K562 (cell line): ENCODE results near the gene DYRK2. TPM values are rescaled to one million over a fixed set of nuclear protein-coding genes. Genes with fewer than 3 reads are reported as not detected.

Experiments used
- CBX5 ChIP-seq: IDR thresholded peaks from 2 replicates; pipeline ENCODE4 v1.6.1; 2014; ENCODE audit warnings: low read depth, borderline replicate concordance
- CREB3 ChIP-seq: fragments of 450-650 bp; conservative IDR thresholded peaks from 2 replicates; pipeline ENCODE4 v1.6.1; 2016; ENCODE audit warnings: missing genetic modification characterization, low read depth, mild to moderate bottlenecking, missing compliant biosample characterization, moderate library complexity
- CUX1 ChIP-seq: fragments of 200-800 bp; sonication (Bioruptor generic); IDR thresholded peaks from 2 replicates; pipeline ENCODE4 v1.6.1; 2016; ENCODE audit warnings: missing genetic modification characterization, missing compliant biosample characterization
- KAT2B ChIP-seq: IDR thresholded peaks from one replicate; pipeline ENCODE4 v1.6.1; 2012; ENCODE audit warnings: low read depth, mild to moderate bottlenecking, control low read depth, inconsistent platforms, low read length, moderate library complexity
- KDM4B ChIP-seq, 2 experiments: fragments of 450-650 bp in 1 of 2; sonication (generic) in 1 of 2; IDR thresholded peaks; 2 replicates each; pipeline ENCODE4 v1.6.1; 2016 to 2017; ENCODE audit warnings: borderline replicate concordance in 2 of 2, antibody characterized with exemption in 1 of 2, low read depth in 1 of 2, mild to moderate bottlenecking in 1 of 2
- PHB ChIP-seq: fragments of 250-450 bp; sonication (Bioruptor Pico); IDR thresholded peaks from 2 replicates; pipeline ENCODE4 v1.5.0; 2021
- SRF ChIP-seq, 2 experiments: fragments of 250-450, 450-650 bp in 1 of 2; sonication (Bioruptor Pico) in 1 of 2; sonication (generic) in 1 of 2; formaldehyde crosslinking; IDR thresholded peaks; 2 replicates each; pipeline versions ENCODE4 v1.5.0 to v1.5.1; 2020 to 2022; ENCODE audit warnings: mild to moderate bottlenecking in 1 of 2, missing genetic modification reagents in 1 of 2
- TAL1 ChIP-seq: fragments of 450-650 bp; IDR thresholded peaks from 2 replicates; pipeline ENCODE4 v1.6.1; 2016; ENCODE audit warnings: mild to moderate bottlenecking
- ZNF263 ChIP-seq: sonication (generic); formaldehyde crosslinking; IDR thresholded peaks from 2 replicates; pipeline ENCODE4 v1.8.0; 2022; ENCODE audit warnings: mild to moderate bottlenecking, missing genetic modification reagents, borderline replicate concordance
- ZNF717 ChIP-seq: fragments of 250-450 bp; sonication (Bioruptor Pico); IDR thresholded peaks from 2 replicates; pipeline ENCODE4 v1.5.0; 2021
- polyA plus RNA-seq, 8 experiments: library from polyadenylated mRNA; depleted of rRNA in 4 of 8; stranded (reverse) in 5 of 8; unstranded in 3 of 8; fragments of >200 nt; fragmentation: Nextera tagmentation in 2 of 8; fragmentation: Illumina TruSeq in 1 of 8; extraction: Ambion mirVana in 2 of 8; extraction: Trizol in 1 of 8; gene quantifications; 2 replicates each; pipeline versions ENCODE4 v1.2.1 to v1.2.3, GENCODE V29; 2011 to 2014; ENCODE audit warnings: inconsistent platforms in 1 of 8, missing spikeins in 1 of 8
- total RNA-seq, 7 experiments: library from RNA; depleted of rRNA in 6 of 7; stranded (reverse); fragments of >200 nt in 6 of 7; fragmentation: Illumina TruSeq in 2 of 7; extraction: Trizol in 2 of 7; gene quantifications; 2 replicates each; pipeline versions ENCODE4 v1.2.1 to v1.2.3, GENCODE V29; 2011 to 2021; ENCODE audit warnings: low replicate concordance in 1 of 7
- TF ChIP-seq, protein P1 (sequence below): fragments of 450-650 bp; IDR thresholded peaks from one replicate; pipeline ENCODE4 v1.6.1; 2018; ENCODE audit warnings: mild to moderate bottlenecking, moderate library complexity; ENCODE audit not compliant: partially characterized antibody
- TF ChIP-seq, protein P2 (sequence below): fragments of 250-450 bp; sonication (Bioruptor Pico); IDR thresholded peaks from 2 replicates; pipeline ENCODE4 v1.5.0; 2020; ENCODE audit warnings: mild to moderate bottlenecking

DYRK2 gene
- total and polyA plus RNA-seq, 9 of the 15 experiments (the other 6 are each of a cell fraction or from before 2014, with no cell fraction given): 1.7 to 15.4 (median 8.4) TPM

DNA sequence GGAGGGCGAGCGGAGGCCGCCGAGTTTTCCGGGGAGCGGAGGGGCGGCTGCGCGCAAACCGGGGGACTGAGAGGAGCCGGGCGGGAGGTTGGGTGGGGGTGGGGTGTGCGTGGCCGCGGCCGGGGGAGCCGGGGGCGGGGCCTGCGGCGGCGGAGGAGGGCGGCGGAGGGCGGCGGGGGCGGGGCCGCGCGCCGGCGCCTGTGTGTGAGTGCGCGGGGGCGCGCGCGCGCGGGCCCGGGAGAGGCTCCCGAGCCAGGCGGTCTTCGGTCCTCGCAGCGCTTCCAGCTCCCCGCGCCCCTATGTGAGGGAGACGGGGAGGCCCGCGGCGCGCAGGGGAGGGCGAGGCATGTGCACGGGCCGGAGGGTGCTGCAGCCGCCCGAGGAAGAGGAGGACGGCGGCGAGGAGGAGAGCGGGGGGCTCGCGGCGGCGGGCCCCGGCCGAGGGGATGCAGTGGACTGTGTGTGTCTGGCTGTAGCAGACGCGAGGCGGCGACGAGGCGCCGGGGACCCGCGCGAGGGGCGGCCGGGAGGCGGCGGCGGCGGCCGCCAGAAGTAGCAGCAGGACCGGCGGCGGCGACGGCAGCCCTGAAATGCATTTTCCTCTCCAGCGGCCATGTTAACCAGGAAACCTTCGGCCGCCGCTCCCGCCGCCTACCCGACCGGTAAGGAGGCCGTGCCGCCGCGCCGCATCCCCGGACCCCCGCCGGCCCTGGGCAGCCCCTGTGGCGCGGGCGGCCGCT, at the start of gene DYRK2 (continued):
- TF ChIP-seq TAL1 (no peak), PHB (CRISPR knock-in tag) (no peak), KAT2B (no peak), CUX1 (no peak), CBX5 (no peak), ZNF263 (CRISPR knock-in tag) (no peak), KDM4B (IDR thresholded peaks at IDR 0.05; ENCODE audit: borderline replicate concordance in 2 of 2, low read depth in 1 of 2) (no peak), SRF (CRISPR knock-in tag; IDR thresholded peaks at IDR 0.05) (no peak), ZNF717 (CRISPR knock-in tag) (no peak), CREB3 (tag) (no peak)
- TF ChIP-seq, protein P1, sequence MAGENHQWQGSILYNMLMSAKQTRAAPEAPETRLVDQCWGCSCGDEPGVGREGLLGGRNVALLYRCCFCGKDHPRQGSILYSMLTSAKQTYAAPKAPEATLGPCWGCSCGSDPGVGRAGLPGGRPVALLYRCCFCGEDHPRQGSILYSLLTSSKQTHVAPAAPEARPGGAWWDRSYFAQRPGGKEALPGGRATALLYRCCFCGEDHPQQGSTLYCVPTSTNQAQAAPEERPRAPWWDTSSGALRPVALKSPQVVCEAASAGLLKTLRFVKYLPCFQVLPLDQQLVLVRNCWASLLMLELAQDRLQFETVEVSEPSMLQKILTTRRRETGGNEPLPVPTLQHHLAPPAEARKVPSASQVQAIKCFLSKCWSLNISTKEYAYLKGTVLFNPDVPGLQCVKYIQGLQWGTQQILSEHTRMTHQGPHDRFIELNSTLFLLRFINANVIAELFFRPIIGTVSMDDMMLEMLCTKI: no peak
- TF ChIP-seq, protein P2, sequence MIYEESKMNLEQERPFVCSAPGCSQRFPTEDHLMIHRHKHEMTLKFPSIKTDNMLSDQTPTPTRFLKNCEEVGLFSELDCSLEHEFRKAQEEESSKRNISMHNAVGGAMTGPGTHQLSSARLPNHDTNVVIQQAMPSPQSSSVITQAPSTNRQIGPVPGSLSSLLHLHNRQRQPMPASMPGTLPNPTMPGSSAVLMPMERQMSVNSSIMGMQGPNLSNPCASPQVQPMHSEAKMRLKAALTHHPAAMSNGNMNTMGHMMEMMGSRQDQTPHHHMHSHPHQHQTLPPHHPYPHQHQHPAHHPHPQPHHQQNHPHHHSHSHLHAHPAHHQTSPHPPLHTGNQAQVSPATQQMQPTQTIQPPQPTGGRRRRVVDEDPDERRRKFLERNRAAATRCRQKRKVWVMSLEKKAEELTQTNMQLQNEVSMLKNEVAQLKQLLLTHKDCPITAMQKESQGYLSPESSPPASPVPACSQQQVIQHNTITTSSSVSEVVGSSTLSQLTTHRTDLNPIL: no peak
